HG03108 (cell line): ENCODE measurements around the gene ANKDD1A.
A peak's percentile ranks its signal among the peaks of the same experiment; 100 is the strongest.

Source experiments
- ATAC-seq: cut with Tn5 transposase; IDR thresholded peaks from one replicate; pipeline ENCODE4 v1.9.1; 2021; ENCODE audit warnings: moderate library complexity; ENCODE audit not compliant: unreplicated experiment

The ANKDD1A gene

GRCh38 chr15:64895285-64896065, 16.2 kb upstream of the ANKDD1A start:
- peak; percentile 21 for ATAC-seq

- ATAC-seq: no peak
Measured at GRCh38 chr15:64896371-64897069, 15.2 kb upstream of the ANKDD1A start.

GRCh38 chr15:64897345-64897985, 14.2 kb upstream of the ANKDD1A start:
- no peak for ATAC-seq

GRCh38 chr15:64898406-64898805, 13.3 kb upstream of the ANKDD1A start:
- ATAC-seq: no peak

GRCh38 chr15:64901141-64901540, 10.6 kb upstream of the ANKDD1A start:
- no peak for ATAC-seq

DNA sequence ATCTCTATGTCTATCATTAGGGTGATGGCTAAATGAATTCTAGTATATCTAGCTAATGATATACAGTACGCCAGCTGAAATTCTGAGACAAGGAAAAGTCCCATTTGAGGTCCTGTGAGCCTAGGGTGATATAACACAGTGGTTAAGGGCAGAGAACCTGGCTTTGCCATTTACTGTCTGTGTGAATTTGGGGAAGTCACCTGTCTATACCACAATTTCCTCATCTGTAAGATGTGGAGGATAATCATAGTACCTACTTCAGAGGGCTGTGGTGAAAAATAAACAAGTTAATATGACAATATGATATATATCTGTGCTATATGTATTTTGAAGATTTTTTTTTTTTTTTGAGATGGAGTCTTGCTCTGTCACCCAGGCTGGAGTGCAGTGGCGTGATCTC, 9.8 kb upstream of the ANKDD1A start:
- ATAC-seq: no peak

- no peak for ATAC-seq
Measured at GRCh38 chr15:64902863-64903262, 8.8 kb upstream of the ANKDD1A start.

DNA sequence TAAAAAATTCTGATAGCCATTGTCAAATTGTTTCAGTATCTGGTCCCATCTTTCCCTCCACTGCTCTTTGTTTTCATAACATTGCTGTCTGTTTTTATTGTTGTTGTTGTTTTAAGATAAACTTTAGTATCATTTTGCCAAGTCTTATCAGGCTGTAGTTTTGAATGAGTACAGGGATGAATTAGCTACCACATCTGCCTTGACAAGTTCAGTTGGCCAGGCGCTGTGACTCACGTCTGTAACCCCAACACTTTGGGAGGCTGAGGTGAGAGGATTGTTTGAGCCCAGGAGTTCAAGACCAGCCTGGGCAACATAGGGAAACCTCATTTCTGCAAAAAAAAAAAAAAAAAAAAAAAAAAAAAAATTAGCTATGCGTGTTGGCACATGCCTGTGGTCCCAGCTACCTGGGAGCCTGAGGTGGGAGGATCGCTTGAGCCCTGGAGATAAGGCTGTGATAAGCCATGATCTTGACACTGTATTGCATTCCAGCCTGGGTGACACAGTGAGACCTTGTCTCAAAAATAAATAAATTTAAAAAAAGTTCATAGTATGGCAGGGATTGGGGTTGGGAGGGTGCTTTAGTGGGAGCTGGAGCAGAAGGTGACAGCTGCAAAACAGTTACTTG, 8.3 kb upstream of the ANKDD1A start:
- ATAC-seq: no peak

DNA sequence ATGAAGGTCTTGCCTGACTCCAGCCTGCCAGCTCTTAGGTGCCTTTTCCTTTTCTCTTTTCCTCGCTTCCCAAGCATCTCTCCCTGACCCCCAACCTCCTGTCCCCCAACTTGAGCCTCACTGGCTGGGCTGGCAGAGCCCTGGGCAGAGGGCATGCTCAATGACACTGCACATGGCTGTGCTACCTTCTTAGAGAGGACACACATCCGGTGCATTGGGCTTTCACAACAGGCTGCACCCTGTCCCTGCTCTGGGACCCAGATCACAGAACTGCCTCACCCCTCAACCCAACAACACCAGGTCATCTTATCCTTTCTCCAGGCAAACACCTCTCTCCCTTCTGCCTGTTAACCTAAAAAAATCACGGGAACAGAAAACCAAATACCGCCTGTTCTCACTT, 7.5 kb upstream of the ANKDD1A start:
- ATAC-seq: no peak

DNA sequence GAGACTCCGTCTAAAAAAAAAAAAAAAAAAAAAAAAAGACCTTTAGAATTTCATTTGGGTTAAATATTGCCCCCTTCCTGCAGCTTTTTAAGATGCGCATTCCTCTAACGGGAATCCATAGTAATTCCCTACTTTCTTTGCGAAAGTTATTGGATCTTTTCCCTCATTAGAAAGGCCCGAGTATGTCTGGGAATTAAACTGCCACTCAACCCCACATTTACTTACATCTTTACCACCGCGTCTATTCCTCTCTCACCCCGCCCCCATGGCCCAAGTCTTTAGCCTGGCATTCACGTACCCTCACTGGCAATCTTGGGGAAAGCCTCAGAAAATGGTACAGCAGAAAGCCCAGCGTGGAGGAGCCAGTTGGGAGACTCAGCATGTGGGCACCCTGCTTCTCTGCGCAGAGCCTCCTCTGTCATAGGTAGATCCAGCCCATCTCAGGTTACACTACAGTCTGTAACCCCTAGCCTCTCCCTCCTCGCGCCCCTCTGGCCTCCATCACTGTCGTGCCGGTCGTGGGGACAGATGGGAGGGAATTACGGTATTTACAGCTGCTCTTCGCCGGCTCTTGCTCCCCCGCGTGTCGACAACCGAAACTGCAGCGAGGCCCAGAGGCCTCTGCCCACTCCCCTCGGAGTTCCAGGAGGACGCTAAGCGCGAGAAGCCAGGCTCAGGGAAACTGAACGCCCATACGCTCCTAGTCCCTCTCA, 6.4 kb upstream of the ANKDD1A start:
- peak; percentile 59 for ATAC-seq

DNA sequence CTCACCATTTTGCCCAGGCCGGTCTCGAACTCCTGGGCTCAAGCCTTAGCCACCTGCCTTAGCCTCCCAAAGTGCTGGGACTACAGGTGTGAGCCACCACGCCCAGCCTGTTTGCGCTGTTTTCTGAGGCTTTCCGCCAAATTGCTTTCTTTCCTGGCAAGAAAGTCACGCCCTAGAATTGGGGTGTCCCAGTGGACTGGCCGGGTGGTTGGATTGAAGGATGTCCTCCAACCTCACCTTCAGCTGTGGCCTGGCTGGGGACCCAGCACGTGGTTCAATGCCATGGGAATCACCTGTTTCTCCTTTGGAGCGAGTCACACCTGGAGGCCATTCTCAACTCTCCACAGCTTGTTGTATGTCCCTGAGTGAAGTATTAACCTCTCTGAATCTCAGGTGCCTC, 5.8 kb upstream of the ANKDD1A start:
- no peak for ATAC-seq

DNA sequence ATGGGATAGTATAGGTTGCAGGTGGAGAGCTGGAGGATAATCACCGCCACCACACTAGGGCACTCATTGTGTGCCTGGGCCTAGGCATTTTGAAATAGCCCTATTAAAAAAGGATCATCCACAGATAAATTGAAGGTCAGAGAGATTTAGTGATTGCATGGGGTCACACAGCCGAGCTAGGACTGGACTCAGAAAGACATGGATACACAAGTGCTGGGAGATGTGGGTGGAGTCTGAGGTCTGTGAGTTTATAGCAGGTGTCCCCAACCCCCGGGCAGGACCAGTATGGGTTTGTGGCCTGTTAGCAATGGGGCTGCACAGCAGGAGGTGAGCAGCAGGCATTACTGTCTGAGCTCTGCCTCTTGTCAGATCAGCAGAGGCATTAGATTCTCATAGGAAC, 5.3 kb upstream of the ANKDD1A start:
- ATAC-seq: no peak

GRCh38 chr15:64907991-64908390, 3.7 kb upstream of the ANKDD1A start:
- no peak for ATAC-seq

- no peak for ATAC-seq
Measured at GRCh38 chr15:64909546-64909945, 2.2 kb upstream of the ANKDD1A start.

DNA sequence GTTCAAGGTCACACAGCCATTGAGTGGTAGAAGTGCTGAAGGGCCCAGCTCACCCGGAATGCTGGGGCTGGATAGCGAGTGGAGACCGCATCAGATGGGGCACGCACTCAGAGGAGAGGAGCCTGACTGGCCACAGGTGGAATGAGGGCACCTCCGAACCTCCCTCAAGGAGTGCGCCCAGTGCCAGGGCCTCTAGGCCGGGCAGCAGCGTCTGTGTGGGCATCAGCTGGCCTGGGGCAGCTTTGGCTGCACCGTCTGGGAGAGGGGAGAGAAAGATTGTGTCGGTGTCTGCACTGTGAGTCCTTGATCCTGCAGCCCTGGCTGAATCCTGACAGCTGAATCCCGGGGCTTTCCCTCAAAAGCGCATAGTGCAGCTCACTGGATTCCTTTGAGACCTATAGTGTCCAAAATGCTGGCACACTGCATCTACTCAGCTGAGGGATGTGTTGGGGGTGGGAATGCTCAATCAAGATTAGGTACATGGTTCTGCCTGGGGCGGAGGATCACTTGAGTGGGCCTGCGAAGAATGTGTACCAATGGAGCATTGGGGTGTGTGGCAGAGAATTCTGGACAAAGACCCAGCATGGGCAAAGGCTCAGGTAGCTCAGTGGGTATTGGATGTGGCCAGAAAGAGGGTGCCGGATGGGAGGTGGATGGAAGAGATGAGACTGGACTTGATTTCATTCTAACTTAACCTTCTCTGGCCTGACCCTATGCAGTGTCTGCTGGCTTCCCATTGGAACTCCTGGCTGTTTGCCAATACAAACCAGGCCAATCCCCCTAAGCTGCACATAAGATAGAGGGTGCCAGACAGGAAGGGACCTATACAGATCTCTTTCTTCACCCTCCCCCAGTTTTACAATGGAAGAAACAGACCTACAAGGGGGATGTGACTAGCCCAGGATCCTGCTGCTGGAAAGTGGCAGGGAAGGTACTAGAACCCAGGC, 950 bp downstream of the ANKDD1A start:
- ATAC-seq: no peak

GRCh38 chr15:64915518-64916227, 4.0 kb downstream of the ANKDD1A start:
- ATAC-seq: no peak

DNA sequence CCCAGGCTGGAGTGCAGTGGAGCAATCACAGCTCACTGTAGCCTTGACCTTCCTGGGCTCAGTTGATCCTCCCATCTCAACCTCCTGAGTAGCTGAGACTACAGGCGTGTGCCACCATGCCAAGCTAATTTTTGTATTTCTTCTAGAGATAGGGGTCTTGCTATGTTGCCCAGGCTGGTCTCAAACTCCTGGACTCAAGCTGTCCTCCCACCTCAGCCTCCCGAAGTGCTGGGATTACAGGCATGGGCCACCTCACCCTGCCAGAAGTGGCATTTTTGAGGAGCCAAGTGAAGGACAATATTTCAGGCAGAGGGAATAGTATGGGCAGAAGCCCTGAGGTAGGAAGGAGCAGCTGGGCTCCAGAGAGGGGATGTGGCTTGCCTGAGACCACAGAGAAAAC, 4.7 kb downstream of the ANKDD1A start:
- ATAC-seq: no peak

DNA sequence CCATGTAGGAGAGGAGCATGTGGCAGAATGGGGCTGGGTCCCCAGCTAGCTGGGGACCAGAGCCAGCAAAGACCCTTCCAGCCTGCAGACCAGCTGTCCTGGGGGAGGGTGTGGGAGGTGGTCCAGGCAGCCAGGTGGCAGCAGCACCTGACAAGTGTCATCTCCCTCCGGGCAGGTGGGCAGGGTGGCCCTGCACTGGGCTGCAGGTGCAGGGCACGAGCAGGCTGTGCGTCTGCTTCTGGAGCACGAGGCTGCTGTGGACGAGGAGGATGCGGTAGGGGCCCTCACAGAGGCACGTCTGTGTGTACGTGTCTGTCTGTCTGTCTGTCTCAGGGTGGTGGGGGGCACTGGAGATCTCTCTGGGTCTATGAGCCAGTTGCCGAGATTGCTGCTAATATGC, 5.5 kb downstream of the ANKDD1A start:
- ATAC-seq: no peak

- no peak for ATAC-seq
Measured at GRCh38 chr15:64919721-64920120, 8.0 kb downstream of the ANKDD1A start.
